ENCODE results near the gene NELL1.

- TF ChIP-seq CTCF (conservative IDR thresholded peaks at IDR 0.05 in 1 of 2, IDR thresholded peaks at IDR 0.05 in 1 of 2; ENCODE audit: low read depth in 1 of 2, low read length in 2 of 2), result no peak
- no peak for TF ChIP-seq EZH2 (IDR thresholded peaks at IDR 0.05; ENCODE audit: low read length, missing control alignments)
These were observed 850.9 kb downstream of the NELL1 start for GRCh38 chr11:21520244-21520643.
